ENCODE measurements around the gene CCL2.

GRCh38 chr17:34246881-34247280 lies 8.2 kb upstream of the CCL2 start:
- TF ChIP-seq EZH2phosphoT487 (IDR thresholded peaks at IDR 0.05; ENCODE audit: borderline replicate concordance, low read depth, low read length) (no peak), CTCF (conservative IDR thresholded peaks at IDR 0.05; ENCODE audit: low read length) (no peak)

Measured in OCI-LY7 (cell line).